NCI-H2196 treated with DMSO at 0.1 percent for 48 hours (cell line): ENCODE data around the gene DSC2.
"Not testable (repeated sequence)": the region's sequence is repeated elsewhere in the genome, so short reads cannot be mapped to it uniquely, and the experiment has no call there.

Source experiments
- DNase-seq: peaks from one replicate; lab custom pipeline; 2025; ENCODE audit not compliant: unreplicated experiment; lab: John Stamatoyannopoulos, UW

The DSC2 gene

GRCh38 chr18:31046916-31047315 lies 55.3 kb downstream of the DSC2 start:
- DNase-seq: no peak

- DNase-seq: no peak
Observed at GRCh38 chr18:31045599-31045998, 56.6 kb downstream of the DSC2 start.

- no peak for DNase-seq
Observed at GRCh38 chr18:31044926-31045325, 57.3 kb downstream of the DSC2 start.

GRCh38 chr18:31043709-31044108 lies 58.5 kb downstream of the DSC2 start:
- DNase-seq: no peak

- no peak for DNase-seq
Observed at GRCh38 chr18:31042406-31043181, 59.6 kb downstream of the DSC2 start, which contains the start of gene DSC3. TSS of gene DSC3 (minus strand) at chr18:31042742. CDS start at chr18:31042660, 82 bp downstream.

GRCh38 chr18:31042084-31042405 lies 60.2 kb downstream of the DSC2 start:
- DNase-seq: no peak

- DNase-seq: no peak
Observed at GRCh38 chr18:31041271-31042083, 60.7 kb downstream of the DSC2 start.

GRCh38 chr18:31040686-31041270 lies 61.4 kb downstream of the DSC2 start:
- no peak for DNase-seq

- DNase-seq: no peak
Observed at GRCh38 chr18:31039426-31039825, 62.8 kb downstream of the DSC2 start.

GRCh38 chr18:31037686-31038085 lies 64.5 kb downstream of the DSC2 start:
- DNase-seq: not testable (repeated sequence)

- DNase-seq: no peak
Observed at GRCh38 chr18:31034541-31034940, 67.7 kb downstream of the DSC2 start.

GRCh38 chr18:31030574-31031278 lies 71.5 kb downstream of the DSC2 start:
- no peak for DNase-seq

GRCh38 chr18:31015715-31016434 lies 86.3 kb downstream of the DSC2 start:
- no peak for DNase-seq

GRCh38 chr18:31011455-31011854 lies 90.8 kb downstream of the DSC2 start:
- not testable (repeated sequence) for DNase-seq

- DNase-seq: no peak
Observed at GRCh38 chr18:31010601-31011000, 91.6 kb downstream of the DSC2 start.
